Fibroblast of skin of left biceps (primary cell): ENCODE measurements around the gene ACP7.
"Not testable (repeated sequence)": the region's sequence is repeated elsewhere in the genome, so short reads cannot be mapped to it uniquely, and the experiment has no call there.

Experiments used
- DNase-seq, 2 experiments: peaks; one replicate each; pipeline ENCODE4 v3.0.0-alpha.2; 2013; ENCODE audit warnings: low read depth in 2 of 2

ACP7 gene

DNA sequence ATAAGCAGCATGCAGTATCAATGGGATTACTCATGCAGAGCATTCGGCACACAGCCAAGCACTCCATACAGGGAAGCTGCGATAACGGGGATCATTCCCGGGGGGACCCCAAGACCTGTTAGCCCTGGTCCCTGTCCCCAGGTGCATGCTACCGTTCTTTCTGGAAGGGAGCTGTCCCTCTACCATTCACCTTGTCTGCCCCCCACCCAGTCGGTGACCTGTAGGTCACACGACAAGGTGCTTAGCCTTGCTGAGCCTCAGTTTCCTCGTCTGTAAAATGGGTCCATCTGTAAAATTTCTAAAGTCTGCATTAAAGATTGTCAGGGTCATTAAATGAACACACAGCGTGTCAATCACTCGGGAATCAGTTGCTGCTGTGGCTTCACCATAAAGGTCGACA is 6.8 kb upstream of the ACP7 start:
- no peak for DNase-seq

GRCh38 chr19:39078436-39079200 is 5.5 kb upstream of the ACP7 start:
- peak; percentile 70 to 74 for DNase-seq

DNA sequence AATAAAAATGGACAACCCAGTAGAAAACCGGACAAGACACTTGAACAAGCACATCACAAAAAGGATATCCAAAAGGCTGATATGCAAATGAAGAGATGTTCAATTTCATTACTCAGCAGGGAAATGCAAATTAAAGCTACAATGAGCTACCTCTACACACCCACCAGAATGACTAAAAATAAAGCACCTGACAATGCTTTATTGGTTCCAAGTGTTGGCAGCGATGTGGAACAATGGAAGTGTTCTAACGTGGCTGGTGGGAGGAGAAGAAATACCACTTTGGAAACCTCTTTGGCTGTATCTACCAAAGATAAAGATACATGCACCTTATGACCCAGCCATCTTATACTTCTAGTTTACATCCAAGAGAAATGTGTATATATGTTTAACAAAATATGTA is 3.7 kb upstream of the ACP7 start:
- DNase-seq: no peak

- DNase-seq: no peak
Observed at GRCh38 chr19:39082167-39082566, 2.0 kb upstream of the ACP7 start.

GRCh38 chr19:39082745-39083598 is 1.2 kb upstream of the ACP7 start:
- no peak for DNase-seq

DNA sequence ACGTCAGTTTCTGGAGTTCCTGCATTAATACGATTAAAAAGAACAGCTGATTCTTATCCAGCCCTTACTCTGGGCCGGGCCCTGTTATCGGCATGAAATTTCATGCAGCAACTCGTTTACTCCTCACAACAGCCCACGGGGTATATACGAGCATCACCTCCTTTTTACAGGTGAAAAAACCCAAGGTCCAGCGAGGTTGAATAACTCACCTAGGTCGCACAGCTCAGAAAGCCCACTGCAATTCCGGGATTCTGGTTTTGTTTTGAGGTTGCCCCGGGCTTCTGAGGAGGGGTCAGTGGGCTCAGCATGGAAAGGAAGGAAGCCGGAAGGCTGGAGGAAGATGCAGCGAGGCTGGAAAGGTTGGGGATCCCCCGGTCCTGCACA is 577 bp upstream of the ACP7 start:
- DNase-seq: no peak

DNA sequence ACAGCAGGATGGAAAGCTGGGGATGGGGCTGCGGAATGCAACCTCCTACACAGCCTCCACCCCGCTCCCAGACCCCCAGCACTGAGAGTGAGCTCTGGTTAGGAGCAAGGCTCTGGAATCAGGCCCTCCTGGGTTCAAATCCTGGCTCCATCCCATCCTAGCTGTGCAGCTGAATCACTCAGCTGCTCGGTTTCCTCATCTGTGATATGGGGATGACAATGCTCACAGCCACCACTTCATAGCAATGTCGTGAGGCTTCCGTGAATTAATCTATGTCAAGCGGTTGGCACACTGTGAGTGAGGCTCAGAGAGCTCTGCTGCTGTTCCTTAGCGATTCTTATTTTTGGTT is 538 bp downstream of the ACP7 start:
- DNase-seq: no peak

DNA sequence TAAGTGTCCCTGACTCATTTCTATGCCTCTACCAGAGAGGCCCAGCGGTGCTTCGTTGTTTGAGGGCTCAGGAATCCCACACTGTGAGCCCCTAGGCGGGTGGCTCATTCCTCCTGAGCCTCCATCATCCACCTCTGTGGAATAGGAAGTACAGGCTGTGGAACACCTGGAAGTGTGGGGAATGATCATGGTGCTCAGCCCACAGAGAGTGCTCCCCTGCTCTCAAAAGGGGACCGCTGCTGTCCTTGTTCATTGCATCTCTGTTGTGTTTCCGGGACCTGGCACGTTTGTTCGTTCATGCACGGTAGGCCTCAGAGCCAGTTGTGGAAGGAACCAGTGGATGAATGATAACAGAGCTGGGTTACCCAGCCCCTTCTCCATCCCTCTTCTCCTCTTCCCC is 1.2 kb downstream of the ACP7 start:
- DNase-seq: no peak

- no peak for DNase-seq
Observed at GRCh38 chr19:39086386-39086785, 2.2 kb downstream of the ACP7 start.

DNA sequence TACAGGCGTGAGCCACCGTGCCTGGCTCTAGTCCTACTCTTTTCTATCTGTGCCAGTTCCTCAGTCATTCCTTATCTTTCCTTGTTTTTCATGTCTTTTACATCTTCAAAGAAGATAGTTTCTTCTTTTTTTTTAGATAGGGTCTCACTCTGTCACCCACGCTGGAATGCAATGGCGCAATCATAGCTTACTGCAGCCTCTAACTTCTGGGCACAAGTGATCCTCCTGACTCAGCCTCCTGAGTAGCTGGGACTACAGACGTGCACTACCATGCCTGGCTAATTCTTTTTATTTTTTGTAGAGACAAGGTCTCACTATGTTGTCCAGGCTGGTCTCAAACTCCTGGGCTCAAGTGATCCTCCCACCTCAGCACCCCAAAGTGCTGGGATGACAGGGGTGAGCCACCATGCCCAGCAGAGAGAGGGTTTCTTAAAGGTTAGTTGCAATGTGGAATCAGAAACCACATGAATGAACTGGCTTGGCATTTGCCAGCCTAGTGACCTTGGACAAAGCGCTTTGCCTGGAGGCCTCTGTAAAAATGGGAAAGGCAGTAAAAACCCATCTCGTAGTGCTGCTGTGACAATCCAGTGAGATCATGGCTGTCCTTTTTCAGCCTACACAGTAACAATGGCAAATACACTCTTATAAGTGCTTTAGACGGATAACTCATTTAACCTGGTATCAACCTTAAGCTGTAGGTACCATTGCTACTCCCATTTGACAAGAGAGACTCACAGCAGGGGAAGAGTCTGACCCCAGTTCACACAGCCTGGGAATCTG is 3.9 kb downstream of the ACP7 start:
- no peak for DNase-seq

GRCh38 chr19:39090016-39090415 is 5.8 kb downstream of the ACP7 start:
- DNase-seq: not testable (repeated sequence)

DNA sequence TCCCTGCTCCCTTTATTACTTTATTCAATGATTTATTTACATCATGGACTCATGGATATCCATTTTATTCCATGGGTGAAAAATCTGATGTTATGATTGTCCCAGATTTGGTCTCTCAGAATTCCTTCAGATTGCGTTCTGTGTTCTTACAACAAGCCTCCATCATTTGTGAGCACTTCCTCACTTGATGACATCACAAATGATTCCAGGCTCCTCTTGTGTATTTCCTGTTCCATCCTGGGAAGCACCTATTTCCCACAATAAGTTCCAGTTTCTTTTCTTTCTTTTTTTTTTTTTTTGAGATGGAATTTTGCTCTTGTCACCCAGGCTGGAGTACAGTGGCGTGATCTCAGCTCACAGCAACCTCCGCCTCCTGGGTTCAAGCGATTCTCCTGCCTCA is 6.7 kb downstream of the ACP7 start:
- DNase-seq: no peak

- not testable (repeated sequence) for DNase-seq
Observed at GRCh38 chr19:39095799-39096540, 11.8 kb downstream of the ACP7 start.

GRCh38 chr19:39097299-39097698 is 13.1 kb downstream of the ACP7 start:
- DNase-seq: no peak

DNA sequence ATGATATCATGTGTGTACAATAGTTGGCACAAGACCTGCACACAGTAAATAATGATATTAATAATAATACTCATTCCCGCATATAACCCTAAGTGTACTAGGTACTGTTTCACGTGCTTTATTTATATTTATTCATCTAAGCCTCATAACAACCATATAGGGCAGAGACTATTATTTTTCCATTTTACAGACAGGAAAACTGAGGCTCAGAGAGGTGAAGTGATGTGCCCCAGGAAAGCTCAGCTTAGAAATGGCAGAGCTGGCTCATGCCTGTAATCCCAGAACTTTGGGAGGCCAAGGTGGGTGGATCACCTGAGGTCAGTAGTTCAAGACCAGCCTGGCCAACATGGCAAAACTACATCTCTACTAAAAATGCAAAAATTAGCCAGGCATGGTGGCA is 13.6 kb downstream of the ACP7 start:
- DNase-seq: no peak

DNA sequence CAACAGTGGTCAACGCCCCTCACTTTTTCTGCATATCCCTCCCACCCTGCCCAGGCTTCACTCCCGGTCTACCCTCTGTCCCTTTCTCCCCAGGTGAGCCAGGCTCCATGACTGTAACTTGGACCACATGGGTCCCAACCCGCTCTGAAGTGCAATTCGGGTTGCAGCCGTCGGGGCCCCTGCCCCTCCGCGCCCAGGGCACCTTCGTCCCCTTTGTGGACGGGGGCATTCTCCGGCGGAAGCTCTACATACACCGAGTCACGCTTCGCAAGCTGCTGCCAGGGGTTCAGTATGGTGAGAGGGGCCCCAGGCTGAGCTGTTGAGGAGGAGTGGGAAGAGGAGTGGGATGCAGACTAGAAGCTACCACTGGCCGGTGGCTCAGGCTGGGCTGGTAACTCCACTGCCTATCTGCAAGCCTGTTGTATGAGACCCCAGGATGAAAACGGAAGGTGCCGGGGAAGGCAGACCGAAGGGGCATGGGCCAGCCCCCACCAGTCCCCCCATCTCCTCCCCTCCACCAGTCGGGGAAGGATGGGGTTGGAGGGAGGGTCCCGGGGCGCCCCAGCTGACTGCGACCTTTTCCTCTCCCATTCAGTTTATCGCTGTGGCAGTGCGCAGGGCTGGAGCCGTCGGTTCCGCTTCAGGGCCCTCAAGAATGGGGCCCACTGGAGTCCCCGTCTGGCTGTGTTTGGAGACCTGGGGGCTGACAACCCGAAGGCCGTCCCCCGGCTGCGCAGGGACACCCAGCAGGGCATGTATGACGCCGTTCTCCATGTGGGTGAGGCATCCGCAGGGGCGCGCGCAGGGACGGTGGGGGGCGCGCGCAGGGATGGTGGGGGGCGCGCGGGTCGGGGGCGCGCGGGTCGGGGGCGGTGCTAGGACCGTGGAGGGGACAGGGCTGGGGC is 14.4 kb downstream of the ACP7 start:
- DNase-seq: no peak

DNA sequence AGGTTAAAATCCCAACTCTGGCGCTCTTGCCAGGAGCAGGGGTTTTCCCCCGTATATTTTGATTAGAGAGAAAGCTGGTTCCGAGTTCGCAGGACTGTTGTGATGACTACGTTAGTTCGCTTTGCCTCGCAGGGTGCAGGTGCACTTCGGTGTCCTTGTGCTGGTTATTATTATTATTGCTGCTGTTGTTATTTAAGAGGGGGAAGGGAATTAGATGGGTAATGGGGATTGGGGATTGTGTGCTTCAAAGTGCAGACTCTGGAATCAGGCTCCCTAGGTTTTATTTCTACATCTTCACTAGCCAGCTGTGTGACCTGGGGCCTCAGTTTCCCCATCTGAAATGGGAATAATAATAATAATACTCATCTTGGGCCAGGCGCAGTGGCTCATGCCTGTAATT is 15.2 kb downstream of the ACP7 start:
- no peak for DNase-seq

DNA sequence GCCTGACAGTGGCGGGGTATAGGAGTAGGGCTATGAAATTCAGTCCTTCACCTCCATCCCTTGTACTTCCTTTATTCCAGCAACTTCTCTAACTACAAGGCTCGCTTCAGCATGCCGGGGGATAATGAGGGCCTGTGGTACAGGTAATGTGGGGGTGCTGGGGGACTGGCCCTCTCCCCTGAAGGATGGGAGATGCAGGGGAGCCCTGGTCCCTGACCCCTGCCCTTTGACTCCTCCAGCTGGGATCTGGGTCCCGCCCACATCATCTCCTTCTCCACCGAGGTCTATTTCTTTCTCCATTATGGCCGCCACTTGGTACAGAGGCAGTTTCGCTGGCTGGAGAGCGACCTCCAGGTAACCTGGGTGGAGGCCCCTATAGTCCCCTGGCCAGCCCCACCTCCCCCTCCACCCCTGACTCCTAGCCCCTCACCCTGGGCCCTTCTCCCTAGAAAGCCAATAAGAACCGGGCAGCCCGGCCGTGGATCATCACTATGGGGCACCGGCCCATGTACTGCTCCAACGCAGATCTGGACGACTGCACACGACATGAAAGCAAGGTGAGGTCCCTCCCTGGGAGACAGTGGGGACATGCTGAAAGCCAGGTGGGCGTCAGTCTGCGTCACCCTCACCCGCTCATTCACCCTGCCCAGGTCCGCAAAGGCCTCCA is 16.5 kb downstream of the ACP7 start:
- DNase-seq: no peak

GRCh38 chr19:39103151-39103550 is 19.0 kb downstream of the ACP7 start:
- DNase-seq: no peak

- DNase-seq: no peak
Observed at GRCh38 chr19:39104186-39104596, 20.0 kb downstream of the ACP7 start.
